ENCODE data around the gene PATJ. TPM values are rescaled to one million over a fixed set of nuclear protein-coding genes. Genes with fewer than 3 reads are reported as not detected.

The PATJ gene
- total RNA-seq, 1 donor from 2014 or later: 2.0 TPM

DNA sequence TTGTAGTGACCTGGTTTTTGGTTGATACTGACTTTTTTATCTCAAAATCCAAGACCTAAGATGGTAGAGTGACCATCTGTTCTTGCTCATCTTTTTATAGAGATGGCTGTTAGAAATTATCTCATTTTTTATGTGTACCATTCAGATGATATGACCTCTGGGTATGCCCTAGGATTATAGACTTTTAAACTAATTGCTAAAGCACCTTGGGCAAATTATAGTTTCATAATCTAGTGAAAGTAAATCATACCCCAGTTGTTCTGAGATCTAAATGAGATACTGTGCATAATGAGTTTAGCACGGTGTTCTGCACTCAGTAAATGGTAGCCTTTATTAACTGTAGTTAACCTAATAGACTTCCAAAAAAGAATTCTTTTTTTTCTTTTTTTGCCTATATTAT lies 269.8 kb downstream of the PATJ start:
- Mint-ChIP-seq H3K9me3 (ENCODE audit: unreplicated experiment) (no peaks in the 10 kb centered on the region), H3K4me3 (ENCODE audit: unreplicated experiment) (no peak overlapping the region), H3K27ac (ENCODE audit: unreplicated experiment) (no peak overlapping the region), H3K27me3 (ENCODE audit: unreplicated experiment) (no peaks in the 10 kb centered on the region), H3K36me3 (ENCODE audit: unreplicated experiment) (no peaks in the 10 kb centered on the region), H3K4me1 (ENCODE audit: low read depth, unreplicated experiment) (no peaks in the 10 kb centered on the region)
- no peak for DNase-seq
- TF ChIP-seq, protein P1, sequence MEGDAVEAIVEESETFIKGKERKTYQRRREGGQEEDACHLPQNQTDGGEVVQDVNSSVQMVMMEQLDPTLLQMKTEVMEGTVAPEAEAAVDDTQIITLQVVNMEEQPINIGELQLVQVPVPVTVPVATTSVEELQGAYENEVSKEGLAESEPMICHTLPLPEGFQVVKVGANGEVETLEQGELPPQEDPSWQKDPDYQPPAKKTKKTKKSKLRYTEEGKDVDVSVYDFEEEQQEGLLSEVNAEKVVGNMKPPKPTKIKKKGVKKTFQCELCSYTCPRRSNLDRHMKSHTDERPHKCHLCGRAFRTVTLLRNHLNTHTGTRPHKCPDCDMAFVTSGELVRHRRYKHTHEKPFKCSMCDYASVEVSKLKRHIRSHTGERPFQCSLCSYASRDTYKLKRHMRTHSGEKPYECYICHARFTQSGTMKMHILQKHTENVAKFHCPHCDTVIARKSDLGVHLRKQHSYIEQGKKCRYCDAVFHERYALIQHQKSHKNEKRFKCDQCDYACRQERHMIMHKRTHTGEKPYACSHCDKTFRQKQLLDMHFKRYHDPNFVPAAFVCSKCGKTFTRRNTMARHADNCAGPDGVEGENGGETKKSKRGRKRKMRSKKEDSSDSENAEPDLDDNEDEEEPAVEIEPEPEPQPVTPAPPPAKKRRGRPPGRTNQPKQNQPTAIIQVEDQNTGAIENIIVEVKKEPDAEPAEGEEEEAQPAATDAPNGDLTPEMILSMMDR (IDR thresholded peaks at IDR 0.05; ENCODE audit: partially characterized antibody, unreplicated experiment): no peak

- Mint-ChIP-seq H3K27me3 (ENCODE audit: unreplicated experiment) (no peaks in the 10 kb centered on the region), H3K4me3 (ENCODE audit: unreplicated experiment) (no peak overlapping the region), H3K27ac (ENCODE audit: unreplicated experiment) (no peak overlapping the region), H3K36me3 (ENCODE audit: unreplicated experiment) (no peaks in the 10 kb centered on the region), H3K4me1 (ENCODE audit: low read depth, unreplicated experiment) (no peaks in the 10 kb centered on the region), H3K9me3 (ENCODE audit: unreplicated experiment) (no peaks in the 10 kb centered on the region)
- TF ChIP-seq, protein P1 (IDR thresholded peaks at IDR 0.05; ENCODE audit: partially characterized antibody, unreplicated experiment): no peak
- no peak for DNase-seq
These were observed 270.6 kb downstream of the PATJ start for GRCh38 chr1:62012836-62013235.

DNA sequence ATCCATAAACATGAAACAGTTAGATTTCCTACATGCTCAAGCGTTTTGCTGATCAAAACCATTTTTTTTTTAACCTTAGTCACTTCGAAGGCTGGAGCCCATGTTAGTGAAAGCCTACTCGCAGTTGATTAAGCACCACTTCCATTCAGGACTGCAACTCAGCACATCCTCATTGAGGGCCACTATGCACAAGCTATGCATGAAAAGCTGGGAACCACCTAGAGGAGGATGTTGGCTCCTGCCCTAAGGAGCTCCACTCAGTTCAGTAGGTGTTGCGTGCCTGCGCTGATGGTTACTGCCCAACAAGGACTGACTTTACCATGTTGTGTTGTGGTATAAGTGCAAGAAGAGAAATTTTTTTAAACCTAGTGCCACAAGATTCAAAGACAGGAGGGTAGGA lies 271.0 kb downstream of the PATJ start:
- no peak for DNase-seq

DNA sequence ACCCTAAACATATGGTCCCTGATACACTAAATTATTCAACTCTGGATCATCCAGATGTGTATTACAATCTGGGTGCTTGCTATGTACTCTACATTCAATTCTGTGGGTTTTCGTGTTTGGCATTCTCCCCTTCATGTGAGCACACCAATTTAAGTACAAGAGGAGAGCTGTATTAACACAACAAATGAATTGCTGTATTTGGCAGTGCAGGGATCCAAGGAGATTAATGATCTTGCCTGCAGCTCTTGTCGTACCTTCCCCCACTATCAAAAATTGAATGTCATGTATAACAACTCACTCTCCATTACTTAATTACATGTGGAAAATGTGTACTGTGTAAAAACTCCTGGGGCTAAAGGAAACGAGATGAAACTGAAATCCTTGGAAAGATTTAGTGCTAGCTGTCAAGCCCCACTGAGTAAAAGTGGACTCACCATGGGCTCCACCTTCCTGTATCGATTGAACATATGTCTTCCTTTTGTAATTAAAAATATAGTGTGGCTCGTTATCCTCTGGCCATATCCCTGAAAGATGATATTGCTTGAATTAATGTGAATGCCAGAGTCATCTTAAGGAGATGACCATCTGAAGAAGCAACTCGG lies 280.2 kb downstream of the PATJ start:
- Mint-ChIP-seq H3K9me3 (ENCODE audit: unreplicated experiment) (no peaks in the 10 kb centered on the region), H3K27me3 (ENCODE audit: unreplicated experiment) (peaks cover 3% of the 10 kb centered on the region), H3K27ac (ENCODE audit: unreplicated experiment) (no peak overlapping the region), H3K4me1 (ENCODE audit: low read depth, unreplicated experiment) (no peaks in the 10 kb centered on the region), H3K4me3 (ENCODE audit: unreplicated experiment) (no peak overlapping the region), H3K36me3 (ENCODE audit: unreplicated experiment) (no peaks in the 10 kb centered on the region)
- DNase-seq: no peak
- TF ChIP-seq, protein P1 (IDR thresholded peaks at IDR 0.05; ENCODE audit: partially characterized antibody, unreplicated experiment): no peak

More for the DNA sequence above, 271.0 kb downstream of the PATJ start:
- H3K4me1 Mint-ChIP-seq (ENCODE audit: low read depth, unreplicated experiment): no peaks in the 10 kb centered on the region
- no peak overlapping the region for H3K4me3 Mint-ChIP-seq (ENCODE audit: unreplicated experiment)
- no peaks in the 10 kb centered on the region for H3K9me3 Mint-ChIP-seq (ENCODE audit: unreplicated experiment)
- H3K27ac Mint-ChIP-seq (ENCODE audit: unreplicated experiment): no peak overlapping the region
- TF ChIP-seq, protein P1 (IDR thresholded peaks at IDR 0.05; ENCODE audit: partially characterized antibody, unreplicated experiment): no peak
- no peaks in the 10 kb centered on the region for H3K36me3 Mint-ChIP-seq (ENCODE audit: unreplicated experiment)
- H3K27me3 Mint-ChIP-seq (ENCODE audit: unreplicated experiment): no peaks in the 10 kb centered on the region

DNA sequence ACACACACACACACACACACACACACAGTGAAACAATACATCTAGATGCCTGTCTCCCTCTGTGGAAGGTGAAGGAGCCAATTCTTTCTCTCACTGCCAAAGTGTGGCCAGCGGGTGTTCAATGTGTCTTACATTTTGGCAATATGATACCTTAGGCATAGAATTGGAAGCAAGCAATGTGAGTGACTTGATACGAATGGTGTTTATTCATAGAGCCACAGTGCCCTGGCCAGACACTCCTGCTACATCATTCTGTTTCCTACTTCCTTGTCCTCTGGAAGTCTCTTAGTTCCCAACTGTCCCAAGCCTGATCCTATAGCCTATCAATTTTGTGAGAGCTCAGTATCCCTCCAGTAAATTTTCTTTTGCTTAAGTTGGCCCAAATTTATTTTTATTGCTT lies 282.4 kb downstream of the PATJ start:
- Mint-ChIP-seq H3K4me3 (ENCODE audit: unreplicated experiment) (no peak overlapping the region), H3K27me3 (ENCODE audit: unreplicated experiment) (peaks cover 3% of the 10 kb centered on the region), H3K4me1 (ENCODE audit: low read depth, unreplicated experiment) (no peaks in the 10 kb centered on the region), H3K9me3 (ENCODE audit: unreplicated experiment) (no peaks in the 10 kb centered on the region), H3K36me3 (ENCODE audit: unreplicated experiment) (no peaks in the 10 kb centered on the region), H3K27ac (ENCODE audit: unreplicated experiment) (peak overlapping the region; percentile 48)
- TF ChIP-seq, protein P1 (IDR thresholded peaks at IDR 0.05; ENCODE audit: partially characterized antibody, unreplicated experiment): no peak
- DNase-seq: no peak
